ENCODE data around the gene COMMD10.
A peak's percentile ranks its signal among the peaks of the same experiment; 100 is the strongest.
"Not testable (repeated sequence)": the region's sequence is repeated elsewhere in the genome, so short reads cannot be mapped to it uniquely, and the experiment has no call there.

COMMD10 gene

DNA sequence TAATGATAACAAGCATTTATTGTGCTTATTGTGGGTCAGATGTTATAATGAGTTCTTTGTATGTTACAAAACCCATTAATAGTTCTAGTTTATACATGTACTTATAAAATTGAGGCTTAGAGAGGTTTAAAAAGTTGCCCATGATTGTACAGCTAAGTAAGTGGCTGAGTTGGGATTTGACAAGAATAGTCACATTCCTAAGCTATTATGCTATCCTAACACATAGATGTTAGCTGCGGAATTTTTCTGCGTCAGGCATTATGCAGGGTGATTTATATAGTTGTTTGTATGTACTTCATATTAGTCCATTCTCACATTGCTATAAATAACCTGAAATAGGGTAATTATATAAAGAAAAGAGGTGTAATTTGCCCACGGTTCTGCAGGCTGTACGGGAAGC lies 12.5 kb downstream of the COMMD10 start:
- no peak for DNase-seq (ENCODE audit: low spot score)

GRCh38 chr5:116098998-116099397 lies 14.2 kb downstream of the COMMD10 start:
- no peak for DNase-seq (ENCODE audit: low spot score)

GRCh38 chr5:116104941-116105340 lies 20.1 kb downstream of the COMMD10 start:
- DNase-seq (ENCODE audit: low spot score) = not testable (repeated sequence)

GRCh38 chr5:116115163-116115562 lies 30.3 kb downstream of the COMMD10 start:
- DNase-seq (ENCODE audit: low spot score) = no peak

DNA sequence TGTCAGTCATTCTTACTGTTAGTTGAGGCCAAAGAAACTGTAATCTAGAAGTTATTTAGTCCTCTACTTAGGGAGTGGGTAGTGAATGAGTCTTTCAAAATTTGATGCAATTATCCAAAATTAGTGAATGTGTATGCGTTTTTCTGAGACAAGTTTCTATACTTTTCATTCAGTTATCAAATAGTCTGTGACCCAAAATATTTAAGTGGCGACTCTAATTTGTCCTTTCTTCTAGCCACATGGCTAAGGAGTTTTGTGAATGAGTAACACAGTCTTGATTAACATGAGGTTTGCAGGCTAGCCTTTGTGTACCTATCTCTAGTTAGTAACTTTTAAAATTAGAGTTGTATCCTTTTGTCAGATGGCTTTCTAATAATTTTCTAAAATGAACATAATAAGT lies 45.6 kb downstream of the COMMD10 start:
- no peak for DNase-seq (ENCODE audit: low spot score)

DNA sequence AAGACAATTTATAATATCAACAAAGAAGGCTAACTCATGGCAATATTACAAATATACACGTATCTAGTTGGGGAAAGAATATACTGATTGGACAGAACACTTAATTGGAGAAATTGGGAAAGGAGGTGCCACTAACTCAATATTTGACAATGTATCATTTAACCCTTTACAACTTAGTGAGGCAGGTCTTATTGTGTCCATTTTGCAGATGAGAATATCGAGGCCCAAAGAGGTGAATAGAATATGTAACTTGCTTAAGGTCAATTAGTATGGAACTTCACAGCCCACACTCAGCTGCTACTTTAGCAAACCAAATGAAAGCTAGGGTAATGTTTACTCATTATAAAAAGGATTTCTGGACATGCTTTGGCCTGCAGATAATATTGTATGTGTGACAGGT lies 46.2 kb downstream of the COMMD10 start:
- no peak for DNase-seq (ENCODE audit: low spot score)

GRCh38 chr5:116133281-116133680 lies 48.5 kb downstream of the COMMD10 start:
- DNase-seq (ENCODE audit: low spot score) = no peak

- no peak for DNase-seq (ENCODE audit: low spot score)
Measured at GRCh38 chr5:116135344-116135743, 50.5 kb downstream of the COMMD10 start.

DNA sequence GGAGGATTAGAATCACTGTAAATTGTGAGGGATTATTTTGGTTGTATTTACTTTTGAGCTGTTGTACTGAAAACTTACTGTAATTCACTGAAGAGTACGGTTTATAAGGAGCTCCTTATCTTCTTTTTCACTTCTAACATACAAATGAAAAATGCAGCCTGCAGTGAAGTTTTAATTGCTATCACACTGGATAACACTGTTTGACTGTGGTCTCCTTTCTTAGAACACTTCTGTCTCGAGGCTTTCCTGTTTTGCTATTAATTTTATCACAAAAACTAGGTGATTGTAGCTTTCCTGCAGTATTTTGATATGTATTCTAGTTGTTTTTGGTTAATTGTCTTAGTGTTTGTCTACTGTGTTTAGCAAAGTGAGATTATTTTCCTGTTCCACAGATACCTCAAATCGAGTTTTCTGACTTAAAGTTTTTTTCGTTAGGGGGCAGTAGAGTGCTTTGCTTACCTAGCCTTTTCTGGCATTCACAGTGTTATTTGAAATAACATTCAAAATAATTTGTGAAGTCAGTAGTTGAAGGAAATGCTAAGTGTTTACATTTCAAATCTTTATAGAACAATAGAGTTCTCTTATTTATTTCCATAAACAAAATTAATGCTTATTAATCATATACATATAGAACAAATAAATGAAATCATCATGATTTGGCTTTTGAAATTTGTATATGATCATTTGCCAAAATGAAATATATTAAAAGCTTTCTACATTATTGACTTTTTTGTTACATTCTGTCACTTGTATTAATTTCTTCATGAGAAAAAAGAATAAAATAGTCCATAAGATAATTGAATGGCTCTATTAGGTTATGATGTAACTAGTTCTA lies 52.9 kb downstream of the COMMD10 start:
- peak; percentile 45 for DNase-seq (ENCODE audit: low spot score)

GRCh38 chr5:116142495-116142894 lies 57.7 kb downstream of the COMMD10 start:
- DNase-seq (ENCODE audit: low spot score) = no peak

DNA sequence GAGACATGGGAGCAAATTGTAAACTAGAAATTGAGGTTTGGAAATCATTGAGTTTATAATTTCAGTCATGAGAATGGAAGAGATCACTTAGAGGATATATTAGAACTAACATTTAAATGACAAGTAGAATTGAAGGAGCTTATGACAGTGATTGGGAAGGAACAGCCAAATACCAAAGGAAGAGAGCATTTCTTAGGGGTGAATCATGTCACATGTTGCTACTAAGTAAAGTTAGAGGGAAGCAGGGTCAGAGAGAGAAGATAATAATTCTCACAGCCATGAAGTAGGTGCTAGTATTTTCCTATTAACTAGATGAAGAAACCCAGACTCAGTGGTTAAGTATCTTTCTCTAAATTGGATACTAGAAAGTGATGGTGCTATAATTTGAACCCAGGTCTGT lies 59.3 kb downstream of the COMMD10 start:
- no peak for DNase-seq (ENCODE audit: low spot score)

GRCh38 chr5:116144991-116145390 lies 60.2 kb downstream of the COMMD10 start:
- DNase-seq (ENCODE audit: low spot score) = no peak

- no peak for DNase-seq (ENCODE audit: low spot score)
Measured at GRCh38 chr5:116145416-116145815, 60.6 kb downstream of the COMMD10 start.

GRCh38 chr5:116152169-116152568 lies 67.3 kb downstream of the COMMD10 start:
- no peak for DNase-seq (ENCODE audit: low spot score)

DNA sequence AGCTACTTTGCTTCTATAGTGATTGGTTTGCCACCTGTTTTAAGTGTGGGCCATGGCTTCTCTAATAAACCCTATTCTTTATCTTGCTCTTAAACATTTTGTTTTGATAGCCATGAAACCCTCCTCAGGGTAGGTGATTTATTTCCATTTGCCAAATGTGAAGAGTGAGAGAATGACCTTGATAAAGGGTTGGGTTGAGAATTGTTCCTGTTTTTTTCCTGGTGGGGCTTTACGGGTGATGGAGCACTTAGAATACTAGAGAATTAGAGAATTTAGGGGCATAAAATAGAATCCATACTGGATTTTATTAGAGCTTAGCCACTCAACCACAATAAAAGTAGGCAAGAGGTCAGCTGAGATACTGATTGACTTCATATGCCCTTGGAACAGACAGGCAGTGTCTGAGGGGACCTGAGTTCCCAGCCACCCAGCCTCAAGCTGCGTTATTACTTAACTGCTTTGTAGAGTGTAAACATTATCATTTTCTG lies 68.9 kb downstream of the COMMD10 start:
- no peak for DNase-seq (ENCODE audit: low spot score)

DNA sequence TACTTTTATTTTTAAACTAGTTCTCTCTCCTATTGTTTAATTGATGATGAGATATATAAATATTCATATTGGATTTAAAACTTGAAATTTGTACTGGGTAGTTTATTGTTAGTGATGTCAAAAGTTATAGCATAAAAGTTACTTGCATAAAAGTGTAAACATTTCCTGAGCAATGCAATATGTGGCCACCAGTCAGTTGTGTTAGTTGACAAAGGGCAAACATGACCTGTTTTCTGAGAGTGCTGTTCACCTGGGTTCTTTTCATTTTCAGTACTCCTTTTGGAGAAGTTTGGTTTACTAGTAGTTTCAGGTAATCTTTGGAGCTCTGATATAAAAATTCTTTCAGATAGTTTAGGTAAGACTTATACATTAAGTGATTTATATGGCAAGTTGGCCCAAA lies 69.4 kb downstream of the COMMD10 start:
- DNase-seq (ENCODE audit: low spot score) = no peak

GRCh38 chr5:116154931-116155330 lies 70.1 kb downstream of the COMMD10 start:
- no peak for DNase-seq (ENCODE audit: low spot score)

GRCh38 chr5:116157902-116158301 lies 73.1 kb downstream of the COMMD10 start:
- DNase-seq (ENCODE audit: low spot score) = no peak

- DNase-seq (ENCODE audit: low spot score) = no peak
Measured at GRCh38 chr5:116159006-116159405, 74.2 kb downstream of the COMMD10 start.

DNA sequence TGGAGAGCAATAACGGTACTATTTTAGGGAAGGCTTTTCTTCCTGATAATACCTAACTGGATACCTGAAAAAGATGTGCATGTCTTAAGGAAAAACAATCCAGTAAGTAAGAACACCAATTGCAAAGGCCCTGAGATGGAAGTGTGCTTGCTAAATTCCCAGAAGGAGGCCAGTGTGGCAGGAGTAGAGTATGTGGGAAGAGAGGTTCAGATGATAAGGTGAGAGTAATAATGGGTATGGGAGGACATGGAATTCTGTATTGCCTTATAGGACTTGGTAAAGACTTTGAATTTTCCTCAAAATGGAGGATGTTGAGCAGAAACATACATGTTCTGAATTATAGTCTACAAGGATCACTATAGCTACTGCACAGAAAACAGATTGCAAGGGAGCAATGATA lies 89.3 kb downstream of the COMMD10 start:
- no peak for DNase-seq (ENCODE audit: low spot score)

- DNase-seq (ENCODE audit: low spot score) = no peak
Measured at GRCh38 chr5:116176121-116176520, 91.3 kb downstream of the COMMD10 start.

- DNase-seq (ENCODE audit: low spot score) = no peak
Measured at GRCh38 chr5:116178925-116179324, 94.1 kb downstream of the COMMD10 start.

DNA sequence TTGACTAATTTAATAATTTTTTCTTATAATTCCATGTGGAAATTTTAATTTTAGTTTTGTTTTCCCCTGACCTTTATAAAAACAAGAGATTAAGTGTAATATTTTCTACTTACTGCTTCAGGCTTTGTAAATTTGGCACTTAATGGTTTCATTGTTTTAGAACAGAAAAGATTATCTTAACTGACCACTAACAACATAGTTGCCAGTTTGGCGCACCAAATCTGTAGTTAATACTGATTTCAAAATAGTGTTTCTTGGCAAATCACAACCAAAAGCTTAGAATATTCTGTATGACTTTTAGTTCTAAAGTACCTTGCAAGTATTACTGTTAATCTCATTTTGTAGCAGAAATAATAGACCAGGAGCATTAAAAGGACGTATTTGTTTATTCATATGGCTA lies 124.3 kb downstream of the COMMD10 start:
- DNase-seq (ENCODE audit: low spot score) = no peak

- DNase-seq (ENCODE audit: low spot score) = no peak
Measured at GRCh38 chr5:116212225-116212624, 127.4 kb downstream of the COMMD10 start.

Data from hematopoietic multipotent progenitor cell treated with erythropoietin and hydrocortisone succinate and interleukin-3 and kit ligand, for 17 days (in vitro differentiated cells).